HG02852 (cell line): ENCODE data around the gene IFI16.
"Not testable (repeated sequence)": the region's sequence is repeated elsewhere in the genome, so short reads cannot be mapped to it uniquely, and the experiment has no call there.

Experiments
- ATAC-seq: cut with Tn5 transposase; IDR thresholded peaks from one replicate; pipeline ENCODE4 v1.9.1; 2021; ENCODE audit warnings: mild to moderate bottlenecking, moderate library complexity; ENCODE audit not compliant: unreplicated experiment

Gene IFI16

DNA sequence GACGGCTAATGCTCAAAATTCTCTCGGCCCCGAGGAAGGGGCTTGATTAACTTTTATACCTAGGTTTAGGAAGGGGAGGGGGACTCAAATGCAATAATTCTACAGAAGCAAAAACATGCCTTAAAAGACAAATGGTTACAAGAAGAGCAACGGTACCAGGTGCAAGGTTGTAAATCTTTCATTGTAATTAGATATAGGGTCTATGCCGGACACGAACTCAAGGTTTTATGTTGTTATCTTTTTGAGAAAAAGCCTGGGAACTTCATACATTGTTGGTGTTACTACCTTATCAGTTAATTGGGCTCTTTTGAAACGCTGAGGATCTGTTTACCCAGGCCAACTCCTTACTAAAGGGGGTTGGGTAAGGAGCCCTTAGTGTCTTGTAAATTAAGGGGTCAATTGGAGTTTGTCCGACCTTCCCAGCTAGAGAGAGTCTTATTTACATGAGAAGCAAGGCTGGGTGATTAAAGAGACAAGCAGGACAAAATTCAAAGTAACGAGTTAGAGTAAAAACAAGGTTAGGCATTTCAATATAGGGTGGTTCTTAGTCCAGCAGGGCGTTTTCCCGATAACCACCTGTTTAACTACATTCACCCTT is 3.4 kb upstream of the IFI16 start:
- not testable (repeated sequence) for ATAC-seq

DNA sequence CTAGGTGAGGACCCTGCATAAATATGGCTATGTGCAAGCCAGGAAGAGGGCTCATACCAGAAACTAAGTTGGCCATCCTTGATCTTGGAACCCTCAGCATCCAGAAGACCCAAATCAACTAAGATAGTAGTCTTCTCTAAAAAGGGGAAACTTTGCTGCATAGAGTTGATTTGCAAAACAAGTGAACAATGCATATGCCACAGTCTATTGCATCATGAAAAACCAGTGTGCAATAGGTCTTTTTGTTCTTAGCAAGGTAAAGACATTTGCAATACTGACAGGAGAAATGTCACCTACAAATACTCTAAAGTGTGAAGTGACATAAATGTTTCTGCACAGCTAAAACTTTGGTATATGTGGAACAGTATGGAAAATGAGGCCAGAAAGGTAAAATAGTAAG is 2.0 kb upstream of the IFI16 start:
- no peak for ATAC-seq

- ATAC-seq, result peak; percentile 59
Measured at GRCh38 chr1:159008744-159009188, 941 bp upstream of the IFI16 start.

- no peak for ATAC-seq
Measured at GRCh38 chr1:159009287-159009686, 420 bp upstream of the IFI16 start.

DNA sequence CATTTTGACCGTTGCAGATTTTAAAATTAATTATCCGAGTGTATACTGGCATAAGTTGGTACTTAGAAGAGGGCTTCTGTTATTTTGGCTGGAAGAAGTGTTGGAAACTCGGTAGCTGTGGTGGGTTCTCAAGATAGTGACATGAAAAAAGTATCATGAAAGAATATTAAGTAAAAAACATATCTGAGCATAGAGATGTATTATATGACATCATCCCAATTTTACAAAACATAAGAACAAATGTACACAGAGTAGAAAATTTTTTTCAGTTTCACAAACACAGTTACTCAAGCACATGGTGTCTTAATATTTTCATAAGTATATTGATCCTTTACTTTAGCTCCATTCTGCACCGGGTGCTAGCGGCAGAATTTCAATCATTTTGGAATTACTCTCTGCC is 684 bp downstream of the IFI16 start:
- ATAC-seq, result no peak

GRCh38 chr1:159011001-159011400 is 1.3 kb downstream of the IFI16 start:
- ATAC-seq, result not testable (repeated sequence)

DNA sequence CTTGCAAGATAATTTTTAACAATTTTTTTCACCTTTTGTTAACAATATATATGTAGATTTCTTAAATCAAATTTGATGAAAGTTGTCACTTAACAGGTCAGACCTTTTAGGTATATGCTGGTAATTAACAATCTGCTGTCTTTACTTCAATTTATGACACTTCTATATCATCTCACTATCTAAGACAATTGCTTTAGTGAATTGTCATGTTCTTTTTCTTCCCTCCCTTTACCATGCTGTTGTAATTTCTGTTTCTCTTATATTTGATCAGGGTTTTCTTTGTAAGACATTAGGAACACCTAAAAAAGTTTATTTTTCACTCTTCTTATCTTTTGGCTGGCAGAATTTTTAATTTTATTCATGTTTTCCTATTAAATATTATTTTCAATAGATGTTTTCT is 2.0 kb downstream of the IFI16 start:
- ATAC-seq, result no peak

DNA sequence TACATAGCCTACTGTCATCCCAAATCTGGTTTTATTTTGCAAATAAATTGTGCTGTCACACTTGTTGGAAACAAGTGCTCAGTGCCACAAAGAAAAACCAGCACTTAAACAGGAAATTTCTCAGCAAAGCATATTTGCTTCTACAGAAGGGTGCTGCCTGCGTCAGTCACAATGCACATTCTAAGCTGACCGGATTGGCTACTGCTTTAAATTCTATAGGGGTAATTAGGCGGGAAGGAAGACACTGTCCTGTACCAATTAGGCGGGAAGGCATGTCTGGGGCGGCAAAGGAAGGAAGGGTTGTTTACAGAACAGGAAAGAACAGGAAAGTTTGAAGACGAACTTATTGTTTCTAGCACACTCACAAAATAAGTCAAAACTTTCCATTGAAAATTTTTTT is 2.8 kb downstream of the IFI16 start:
- ATAC-seq, result no peak

GRCh38 chr1:159014003-159014571 is 4.4 kb downstream of the IFI16 start:
- no peak for ATAC-seq

DNA sequence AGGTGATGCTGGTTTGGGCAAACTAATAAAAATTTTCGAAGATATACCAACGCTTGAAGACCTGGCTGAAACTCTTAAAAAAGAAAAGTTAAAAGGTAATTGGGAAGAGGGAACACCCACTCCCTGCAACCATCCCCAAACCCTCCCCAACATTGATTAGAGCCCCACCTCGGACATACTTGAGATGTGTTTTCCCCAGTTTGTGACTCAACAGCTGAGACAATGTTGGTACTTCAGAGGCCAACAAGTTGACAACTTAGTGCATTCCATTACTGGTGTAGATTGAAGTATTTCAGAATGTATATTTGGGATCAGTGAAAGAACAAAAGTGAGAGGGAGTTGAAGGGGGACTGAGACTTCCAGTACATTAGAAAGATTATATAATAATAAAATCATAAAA is 5.1 kb downstream of the IFI16 start:
- ATAC-seq, result no peak

- peak; percentile 98 for ATAC-seq
Measured at GRCh38 chr1:159015440-159015909, 5.8 kb downstream of the IFI16 start.

GRCh38 chr1:159023723-159024122 is 14.0 kb downstream of the IFI16 start:
- no peak for ATAC-seq

DNA sequence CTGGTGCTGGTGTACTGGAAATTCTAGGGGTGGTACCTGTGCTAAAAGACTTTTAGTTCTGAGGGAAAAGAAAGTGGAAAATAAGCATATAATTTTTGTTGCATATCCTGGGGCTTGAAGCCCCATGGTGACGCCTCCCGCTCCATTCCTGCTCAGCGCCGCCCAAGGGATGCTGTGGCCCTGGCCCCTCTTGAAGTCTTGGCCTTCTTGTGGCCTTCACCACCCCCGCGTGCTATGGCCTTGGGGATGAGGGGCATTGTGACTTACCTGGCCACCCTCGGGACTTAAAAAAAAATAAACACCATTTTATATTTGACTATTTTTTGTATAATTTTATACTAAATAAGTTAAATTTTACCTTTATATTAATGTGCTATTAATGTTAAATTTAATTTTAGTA is 15.3 kb downstream of the IFI16 start:
- no peak for ATAC-seq

- not testable (repeated sequence) for ATAC-seq
Measured at GRCh38 chr1:159026841-159027240, 17.1 kb downstream of the IFI16 start.

GRCh38 chr1:159030311-159030710 is 20.6 kb downstream of the IFI16 start:
- no peak for ATAC-seq

- no peak for ATAC-seq
Measured at GRCh38 chr1:159030877-159031447, 21.3 kb downstream of the IFI16 start.

DNA sequence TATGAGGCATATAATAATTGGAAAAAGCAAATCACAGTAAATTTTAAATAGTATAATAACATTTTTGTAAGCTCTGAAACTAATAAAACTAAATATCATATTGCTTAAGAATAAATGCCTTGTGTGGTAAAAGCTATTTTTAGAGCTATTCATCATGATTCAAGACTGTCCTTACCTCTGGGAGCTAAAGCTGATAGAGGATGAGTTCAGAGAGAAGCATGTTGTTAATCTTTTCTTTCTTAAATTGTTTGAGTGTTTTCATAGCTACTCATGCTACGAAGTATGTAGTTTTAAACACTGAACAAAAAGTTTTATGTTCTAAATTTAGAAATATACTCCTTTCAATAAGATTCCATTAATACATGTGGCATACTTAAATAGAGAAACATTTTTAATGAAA is 30.5 kb downstream of the IFI16 start:
- ATAC-seq, result no peak

- ATAC-seq, result peak; percentile 57
Measured at GRCh38 chr1:159040893-159041724, 31.4 kb downstream of the IFI16 start.

DNA sequence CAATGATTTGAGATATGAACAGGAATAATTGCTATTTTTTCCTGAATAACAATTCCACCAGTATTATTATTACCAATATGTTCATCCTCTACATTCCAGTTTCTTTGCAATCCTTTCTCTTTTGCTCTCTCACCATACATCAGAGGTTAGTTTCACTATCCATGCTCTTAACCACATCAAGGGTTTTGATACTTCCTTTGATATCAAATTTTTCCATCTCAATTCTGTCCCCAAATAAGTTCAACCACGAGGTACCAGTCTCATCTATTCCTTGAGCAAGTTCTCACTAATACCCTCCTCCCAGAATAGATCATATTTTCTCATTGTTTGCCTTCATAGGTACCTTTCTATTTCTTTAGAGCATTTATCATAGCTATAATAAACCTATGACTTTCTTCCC is 36.8 kb downstream of the IFI16 start:
- ATAC-seq, result not testable (repeated sequence)

DNA sequence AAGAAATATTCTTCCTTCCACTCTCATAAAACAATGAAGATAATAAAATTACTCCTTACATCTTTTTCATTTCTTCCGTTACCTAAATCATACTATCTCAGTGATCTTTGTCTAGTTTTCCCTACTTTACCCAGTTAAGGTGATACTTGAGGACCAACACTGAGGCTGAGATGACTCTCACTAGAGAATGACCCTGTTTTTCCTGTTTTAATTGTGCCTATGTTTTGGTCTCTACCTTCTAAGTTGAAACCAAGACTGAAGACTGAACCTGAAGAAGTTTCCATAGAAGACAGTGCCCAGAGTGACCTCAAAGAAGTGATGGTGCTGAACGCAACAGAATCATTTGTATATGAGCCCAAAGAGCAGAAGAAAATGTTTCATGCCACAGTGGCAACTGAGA is 41.7 kb downstream of the IFI16 start:
- no peak for ATAC-seq

DNA sequence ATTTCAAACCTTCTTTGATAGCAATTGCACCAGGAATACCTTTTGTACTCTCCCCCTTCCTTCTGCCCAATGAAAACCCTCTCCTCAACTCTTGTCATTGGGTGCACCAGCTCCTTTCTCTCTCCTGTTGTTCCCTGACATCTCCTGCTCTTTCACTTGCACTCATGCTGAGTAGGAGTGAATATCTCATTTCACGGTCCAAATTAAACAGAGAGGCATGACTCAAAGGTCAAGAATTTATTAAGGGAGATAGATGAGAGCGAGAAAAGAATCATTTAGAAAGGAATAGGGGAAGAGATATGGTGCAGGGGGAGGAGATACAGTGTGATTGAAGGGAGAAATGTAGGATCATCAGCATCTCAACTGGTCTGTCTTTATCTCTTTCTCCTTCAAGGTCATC is 44.7 kb downstream of the IFI16 start:
- ATAC-seq, result no peak

- ATAC-seq, result no peak
Measured at GRCh38 chr1:159055181-159055641, 45.5 kb downstream of the IFI16 start.
